Neuronal stem cell (in vitro differentiated cells): ENCODE data around the gene GMDS.

Experiments used
- DNase-seq: peaks from one replicate; pipeline ENCODE4 v3.0.0-alpha.2; 2013; ENCODE audit warnings: low spot score
- H2AFZ ChIP-seq: one replicate; pipeline ENCODE4 v1.6.1; 2013; ENCODE audit warnings: mild to moderate bottlenecking, low read length, inconsistent platforms
- H2AK5ac ChIP-seq: 2 replicates; pipeline ENCODE4 v1.6.1; 2013; ENCODE audit warnings: low read depth, mild to moderate bottlenecking, inconsistent platforms, low read length, moderate library complexity, mixed read lengths
- H2BK120ac ChIP-seq: 2 replicates; pipeline ENCODE4 v1.6.1; 2013; ENCODE audit warnings: low read depth, mild to moderate bottlenecking, inconsistent platforms, low read length, moderate library complexity, mixed read lengths
- H2BK12ac ChIP-seq: one replicate; pipeline ENCODE4 v1.6.1; 2013; ENCODE audit warnings: low read length, inconsistent platforms
- H2BK15ac ChIP-seq: 2 replicates; pipeline ENCODE4 v1.6.1; 2013; ENCODE audit warnings: mild to moderate bottlenecking, low read length, inconsistent platforms, mixed read lengths
- H2BK5ac ChIP-seq: one replicate; pipeline ENCODE4 v1.6.1; 2013; ENCODE audit warnings: inconsistent platforms, mild to moderate bottlenecking, low read length, moderate library complexity
- H3K14ac ChIP-seq: one replicate; pipeline ENCODE4 v1.6.1; 2013; ENCODE audit warnings: low read length, inconsistent platforms
- H3K18ac ChIP-seq: 2 replicates; pipeline ENCODE4 v1.6.1; 2013; ENCODE audit warnings: low read length, inconsistent platforms
- H3K23ac ChIP-seq: 2 replicates; pipeline ENCODE4 v1.6.1; 2013; ENCODE audit warnings: low read depth, mild to moderate bottlenecking, mixed read lengths, low read length, inconsistent platforms; ENCODE audit not compliant: poor library complexity
- H3K27ac ChIP-seq: replicated peaks from 3 replicates; pipeline ENCODE4 v1.5.1; 2013; ENCODE audit warnings: low read length, inconsistent platforms
- H3K27me3 ChIP-seq, 3 experiments: 2 replicates each; pipeline ENCODE4 v1.6.1; 2013; ENCODE audit warnings: low read length in 3 of 3, mild to moderate bottlenecking in 2 of 3, inconsistent platforms in 1 of 3, low read depth in 1 of 3, mixed read lengths in 1 of 3, moderate library complexity in 1 of 3; ENCODE audit not compliant: control insufficient read depth in 3 of 3, insufficient read depth in 3 of 3
- H3K36me3 ChIP-seq, 2 donors: replicated peaks in 1 of 2; 2 replicates each; pipeline ENCODE4 v1.6.1; 2013; ENCODE audit warnings: low read length in 2 of 2; ENCODE audit not compliant: control insufficient read depth in 2 of 2, insufficient read depth in 2 of 2
- H3K4ac ChIP-seq: 2 replicates; pipeline ENCODE4 v1.6.1; 2013; ENCODE audit warnings: inconsistent platforms, mild to moderate bottlenecking, low read length, moderate library complexity
- H3K4me1 ChIP-seq, 2 donors: 1 replicate in 1 of 2; 2 replicates in 1 of 2; pipeline ENCODE4 v1.6.1; 2013; ENCODE audit warnings: low read length in 2 of 2, low read depth in 1 of 2; ENCODE audit not compliant: control insufficient read depth in 2 of 2, insufficient read depth in 1 of 2
- H3K4me2 ChIP-seq: one replicate; pipeline ENCODE4 v1.6.1; 2013; ENCODE audit warnings: mild to moderate bottlenecking, low read length, inconsistent platforms; ENCODE audit not compliant: insufficient read depth, poor library complexity, severe bottlenecking
- H3K4me3 ChIP-seq, 2 donors: 2 replicates each; pipeline ENCODE4 v1.5.1; 2013; ENCODE audit warnings: low read length in 2 of 2, mild to moderate bottlenecking in 2 of 2, inconsistent platforms in 1 of 2, moderate library complexity in 1 of 2
- H3K79me1 ChIP-seq: one replicate; pipeline ENCODE4 v1.6.1; 2013; ENCODE audit warnings: low read depth, mild to moderate bottlenecking, inconsistent platforms, low read length, moderate library complexity
- H3K9ac ChIP-seq: one replicate; pipeline ENCODE4 v1.6.1; 2013; ENCODE audit warnings: mild to moderate bottlenecking, low read depth, low read length, inconsistent platforms; ENCODE audit not compliant: poor library complexity
- H3K9me3 ChIP-seq, 2 donors: replicated peaks in 1 of 2; 2 replicates each; pipeline versions ENCODE3 to v1.6.1; 2013; ENCODE audit warnings: low read length in 2 of 2, mild to moderate bottlenecking in 2 of 2, inconsistent platforms in 1 of 2, low read depth in 1 of 2, mixed read lengths in 1 of 2, moderate library complexity in 1 of 2; ENCODE audit not compliant: control insufficient read depth in 2 of 2, insufficient read depth in 1 of 2
- H4K8ac ChIP-seq: one replicate; pipeline ENCODE4 v1.6.1; 2013; ENCODE audit warnings: low read depth, mild to moderate bottlenecking, inconsistent platforms, low read length, moderate library complexity
- H4K91ac ChIP-seq: one replicate; pipeline ENCODE4 v1.6.1; 2013; ENCODE audit warnings: low read length, low read depth, mild to moderate bottlenecking, inconsistent platforms; ENCODE audit not compliant: poor library complexity
- WGBS, 2 donors: extraction: QIAGEN DNeasy Blood & Tissue Kit; methylation state at CpG; one replicate each; pipeline ENCODE4 v1.1.7; 2013; ENCODE audit warnings: missing lambda C conversion rate in 2 of 2, mixed read lengths in 1 of 2; ENCODE audit not compliant: insufficient read length in 2 of 2, insufficient replicate concordance in 1 of 2; ENCODE audit errors: extremely low coverage in 2 of 2; 5-methylcytosine and 5-hydroxymethylcytosine counted together

The GMDS gene

DNA sequence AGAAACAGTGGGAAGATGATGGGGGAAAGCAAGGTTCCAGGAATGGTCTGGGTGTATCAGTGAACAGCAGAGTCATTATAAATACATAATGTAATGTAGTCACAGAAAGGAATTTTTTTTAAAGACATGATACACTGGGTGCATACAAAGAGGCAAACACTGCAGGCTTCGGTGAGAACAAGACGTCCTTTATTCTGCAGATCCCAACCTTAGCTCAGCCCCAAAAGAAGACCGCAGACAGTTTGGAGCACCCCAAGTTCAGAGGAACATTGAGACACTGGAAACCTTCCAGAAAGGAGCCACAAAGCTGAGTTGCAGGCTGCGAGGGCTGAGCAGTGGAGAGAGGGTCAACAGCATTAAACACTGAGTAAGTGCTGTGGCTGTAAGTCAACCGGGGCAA, 666.3 kb downstream of the GMDS start:
- H4K91ac ChIP-seq: no peak overlapping the region
- no peaks in the 10 kb centered on the region for H3K79me1 ChIP-seq
- H2BK5ac ChIP-seq: no peak overlapping the region
- H2BK12ac ChIP-seq: no peak overlapping the region
- H4K8ac ChIP-seq: no peak overlapping the region
- no peak overlapping the region for H3K23ac ChIP-seq
- H2AK5ac ChIP-seq: no peak overlapping the region
- H3K9me3 ChIP-seq: peaks cover 0 to 2% of the 10 kb centered on the region in 2 donors
- H3K4me3 ChIP-seq: no peak overlapping the region
- no peak overlapping the region for H3K9ac ChIP-seq
- WGBS, 2 donors: no CpG with 5 or more reads among the region's 5 CpGs
- no peak overlapping the region for H2BK15ac ChIP-seq
- peaks cover 0 to 14% (median 0%) of the 10 kb centered on the region in 3 experiments for H3K27me3 ChIP-seq
- H2AFZ ChIP-seq: no peak overlapping the region
- H3K14ac ChIP-seq: no peak overlapping the region
- peaks cover 3 to 7% of the 10 kb centered on the region in 2 donors for H3K4me1 ChIP-seq
- no peak overlapping the region for H3K27ac ChIP-seq
- H3K36me3 ChIP-seq: no peaks in the 10 kb centered on the region
- H2BK120ac ChIP-seq: no peak overlapping the region
- no peak overlapping the region for H3K4ac ChIP-seq
- H3K4me2 ChIP-seq: no peak overlapping the region
- DNase-seq: no peak
- H3K18ac ChIP-seq: no peak overlapping the region

- no peak overlapping the region for H2BK12ac ChIP-seq
- no peak overlapping the region for H3K4ac ChIP-seq
- no peak overlapping the region for H3K18ac ChIP-seq
- no peak overlapping the region for H3K23ac ChIP-seq
- no peak overlapping the region for H2AFZ ChIP-seq
- no peak overlapping the region for H3K14ac ChIP-seq
- no peak overlapping the region for H2BK120ac ChIP-seq
- H3K27ac ChIP-seq: no peak overlapping the region
- H2BK5ac ChIP-seq: no peak overlapping the region
- no peaks in the 10 kb centered on the region for H3K79me1 ChIP-seq
- no peaks in the 10 kb centered on the region for H3K9me3 ChIP-seq
- no peak overlapping the region for H3K4me2 ChIP-seq
- no CpG with 5 or more reads among the region's 19 CpGs for WGBS, 2 donors
- no peak for DNase-seq
- H4K8ac ChIP-seq: no peak overlapping the region
- no peaks in the 10 kb centered on the region for H3K36me3 ChIP-seq
- no peak overlapping the region for H4K91ac ChIP-seq
- H3K4me1 ChIP-seq: peaks cover 3 to 7% of the 10 kb centered on the region in 2 donors
- H3K9ac ChIP-seq: no peak overlapping the region
- H2AK5ac ChIP-seq: no peak overlapping the region
- H2BK15ac ChIP-seq: no peak overlapping the region
- H3K4me3 ChIP-seq: no peak overlapping the region
- H3K27me3 ChIP-seq: peaks cover 0 to 14% (median 0%) of the 10 kb centered on the region in 3 experiments
Measured at GRCh38 chr6:1577896-1578745, 667.3 kb downstream of the GMDS start.

DNA sequence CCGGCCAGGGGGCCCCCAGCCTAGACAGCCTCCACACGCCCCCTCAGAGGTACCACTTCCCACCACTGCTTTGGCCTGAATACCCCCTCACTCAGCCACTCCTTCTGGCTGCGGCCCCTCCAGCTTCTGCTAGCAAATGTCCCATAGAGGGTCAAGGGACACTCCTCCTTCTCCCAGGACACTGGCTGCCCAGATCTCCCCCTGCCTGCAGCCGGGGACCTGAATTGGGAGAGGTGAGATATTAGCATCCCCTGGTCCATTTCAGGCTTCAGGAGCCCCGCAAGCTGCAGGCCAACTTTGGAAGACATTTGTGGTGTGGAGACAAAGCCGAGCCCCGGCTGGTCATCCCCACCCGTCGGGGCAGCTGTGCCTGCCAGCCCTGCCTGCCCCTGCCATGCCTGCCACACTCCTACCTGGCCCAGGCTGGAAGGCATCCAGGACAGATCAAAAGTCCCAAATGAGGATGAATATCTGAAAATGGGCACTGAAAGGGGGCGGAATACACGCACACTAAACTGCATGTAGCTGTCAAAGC, 668.2 kb downstream of the GMDS start:
- Histone ChIP-seq H3K4ac (no peak overlapping the region), H3K27ac (no peak overlapping the region), H4K91ac (no peak overlapping the region), H3K23ac (no peak overlapping the region), H3K14ac (no peak overlapping the region), H3K36me3 (no peaks in the 10 kb centered on the region), H4K8ac (no peak overlapping the region), H2BK15ac (no peak overlapping the region), H3K18ac (no peak overlapping the region), H3K9me3 (peaks cover 0 to 1% of the 10 kb centered on the region in 2 donors), H3K4me2 (no peak overlapping the region), H3K9ac (no peak overlapping the region), H2AK5ac (no peak overlapping the region), H2BK120ac (no peak overlapping the region), H3K4me3 (no peak overlapping the region), H2AFZ (no peak overlapping the region), H3K79me1 (no peaks in the 10 kb centered on the region), H2BK5ac (no peak overlapping the region), H2BK12ac (no peak overlapping the region), H3K4me1 (peaks cover 3 to 7% of the 10 kb centered on the region in 2 donors), H3K27me3 (peaks cover 0 to 14% (median 0%) of the 10 kb centered on the region in 3 experiments)
- no peak for DNase-seq
- no CpG with 5 or more reads among the region's 11 CpGs for WGBS, 2 donors

GRCh38 chr6:1576711-1577110, 668.7 kb downstream of the GMDS start:
- no peak overlapping the region for H2BK12ac ChIP-seq
- no peak overlapping the region for H3K9ac ChIP-seq
- H3K18ac ChIP-seq: no peak overlapping the region
- peaks cover 3 to 7% of the 10 kb centered on the region in 2 donors for H3K4me1 ChIP-seq
- H3K27ac ChIP-seq: no peak overlapping the region
- no peak overlapping the region for H3K4me2 ChIP-seq
- no peak overlapping the region for H2AFZ ChIP-seq
- no peak overlapping the region for H3K4ac ChIP-seq
- WGBS, 2 donors: no CpG with 5 or more reads among the region's 11 CpGs
- no peak overlapping the region for H4K91ac ChIP-seq
- no peak overlapping the region for H3K4me3 ChIP-seq
- no peak overlapping the region for H4K8ac ChIP-seq
- peaks cover 0 to 2% of the 10 kb centered on the region in 2 donors for H3K9me3 ChIP-seq
- no peak overlapping the region for H3K14ac ChIP-seq
- H2BK15ac ChIP-seq: no peak overlapping the region
- H3K79me1 ChIP-seq: no peaks in the 10 kb centered on the region
- peak overlapping the region; percentile 68 for H3K23ac ChIP-seq
- no peak overlapping the region for H2BK5ac ChIP-seq
- H2AK5ac ChIP-seq: no peak overlapping the region
- H2BK120ac ChIP-seq: no peak overlapping the region
- peaks cover 0 to 14% (median 0%) of the 10 kb centered on the region in 3 experiments for H3K27me3 ChIP-seq
- no peaks in the 10 kb centered on the region for H3K36me3 ChIP-seq
- no peak for DNase-seq
